ENCODE measurements around the gene ZIC2.

The ZIC2 gene

DNA sequence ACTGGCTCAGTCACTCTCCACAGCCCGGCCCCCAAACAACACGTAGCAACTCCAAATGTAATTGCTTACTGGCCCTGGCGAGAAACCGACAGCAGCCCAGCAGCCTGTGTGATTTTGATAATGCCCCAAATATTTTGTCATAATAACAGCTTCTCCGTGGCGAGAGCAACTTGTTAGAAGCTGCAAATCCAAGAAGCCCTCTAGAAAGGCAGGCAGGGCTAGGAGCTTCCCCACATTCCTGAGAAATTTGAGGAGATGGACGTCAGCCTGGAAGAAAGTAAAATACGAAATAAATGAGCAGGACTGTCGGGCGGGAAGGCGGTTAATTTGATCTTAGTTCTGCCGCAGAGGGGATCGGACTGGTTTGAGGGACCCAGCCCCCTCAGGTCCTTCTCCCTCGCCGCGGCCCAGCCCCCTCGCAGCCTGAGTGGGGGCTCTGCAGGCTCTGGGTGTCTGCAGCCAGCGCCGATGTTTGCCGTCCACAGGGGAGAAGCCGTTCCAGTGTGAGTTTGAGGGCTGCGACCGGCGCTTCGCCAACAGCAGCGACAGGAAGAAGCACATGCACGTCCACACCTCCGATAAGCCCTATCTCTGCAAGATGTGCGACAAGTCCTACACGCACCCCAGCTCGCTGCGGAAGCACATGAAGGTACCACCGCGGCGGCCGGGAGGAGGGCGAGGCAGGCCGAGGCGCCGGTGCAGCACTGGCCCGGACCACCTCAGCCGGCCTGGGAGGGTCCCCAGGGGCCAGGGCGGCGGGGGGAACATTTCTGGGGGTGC is 3.1 kb downstream of the ZIC2 start (continued):
- TF ChIP-seq ZNF169 (tag by site-specific recombination; IDR thresholded peaks at IDR 0.05) (no peak), ZNF621 (tag by site-specific recombination; IDR thresholded peaks at IDR 0.05) (no peak), KLF10 (tag by site-specific recombination; IDR thresholded peaks at IDR 0.05) (no peak; the same call in 1 of the 2 replicates), ZBTB17 (tag by site-specific recombination; IDR thresholded peaks at IDR 0.05) (peak; percentile 45; the same call in 1 of the 2 replicates), ZNF114 (tag by site-specific recombination; IDR thresholded peaks at IDR 0.05) (no peak), ZNF211 (tag by site-specific recombination; IDR thresholded peaks at IDR 0.05; ENCODE audit: low read depth) (no peak), GFI1B (tag by site-specific recombination; IDR thresholded peaks at IDR 0.05) (no peak), ZNF394 (tag by site-specific recombination; IDR thresholded peaks at IDR 0.05; ENCODE audit: borderline replicate concordance) (0 out of 2 replicates have a peak, but pooled peaks have one; percentile 38), REPIN1 (tag by site-specific recombination; IDR thresholded peaks at IDR 0.05; ENCODE audit: low read depth) (no peak), ZNF747 (tag by site-specific recombination; IDR thresholded peaks at IDR 0.05) (no peak), SP7 (tag by site-specific recombination; IDR thresholded peaks at IDR 0.05) (peak; percentile 36; the same call in 1 of the 2 replicates), ZNF530 (tag by site-specific recombination; IDR thresholded peaks at IDR 0.05; ENCODE audit: low read depth) (no peak), ZNF354C (tag by site-specific recombination; IDR thresholded peaks at IDR 0.05; ENCODE audit: borderline replicate concordance, low read depth) (no peak), ZNF112 (tag by site-specific recombination; IDR thresholded peaks at IDR 0.05) (no peak), WT1 (tag by site-specific recombination; IDR thresholded peaks at IDR 0.05) (no peak), ZNF561 (tag by site-specific recombination; IDR thresholded peaks at IDR 0.05; ENCODE audit: borderline replicate concordance) (no peak), KLF8 (tag by site-specific recombination; IDR thresholded peaks at IDR 0.05) (0 out of 2 replicates have a peak, but pooled peaks have one; percentile 20), ZNF664 (tag by site-specific recombination; IDR thresholded peaks at IDR 0.05) (no peak), ZNF133 (tag by site-specific recombination; IDR thresholded peaks at IDR 0.05) (no peak), GLIS2 (tag by site-specific recombination; IDR thresholded peaks at IDR 0.05) (peak; percentile 93; the same call in 1 of the 2 replicates)
- TF ChIP-seq, protein P1, sequence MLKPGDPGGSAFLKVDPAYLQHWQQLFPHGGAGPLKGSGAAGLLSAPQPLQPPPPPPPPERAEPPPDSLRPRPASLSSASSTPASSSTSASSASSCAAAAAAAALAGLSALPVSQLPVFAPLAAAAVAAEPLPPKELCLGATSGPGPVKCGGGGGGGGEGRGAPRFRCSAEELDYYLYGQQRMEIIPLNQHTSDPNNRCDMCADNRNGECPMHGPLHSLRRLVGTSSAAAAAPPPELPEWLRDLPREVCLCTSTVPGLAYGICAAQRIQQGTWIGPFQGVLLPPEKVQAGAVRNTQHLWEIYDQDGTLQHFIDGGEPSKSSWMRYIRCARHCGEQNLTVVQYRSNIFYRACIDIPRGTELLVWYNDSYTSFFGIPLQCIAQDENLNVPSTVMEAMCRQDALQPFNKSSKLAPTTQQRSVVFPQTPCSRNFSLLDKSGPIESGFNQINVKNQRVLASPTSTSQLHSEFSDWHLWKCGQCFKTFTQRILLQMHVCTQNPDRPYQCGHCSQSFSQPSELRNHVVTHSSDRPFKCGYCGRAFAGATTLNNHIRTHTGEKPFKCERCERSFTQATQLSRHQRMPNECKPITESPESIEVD (tag by site-specific recombination; IDR thresholded peaks at IDR 0.05): no peak
- TF ChIP-seq, protein P2, sequence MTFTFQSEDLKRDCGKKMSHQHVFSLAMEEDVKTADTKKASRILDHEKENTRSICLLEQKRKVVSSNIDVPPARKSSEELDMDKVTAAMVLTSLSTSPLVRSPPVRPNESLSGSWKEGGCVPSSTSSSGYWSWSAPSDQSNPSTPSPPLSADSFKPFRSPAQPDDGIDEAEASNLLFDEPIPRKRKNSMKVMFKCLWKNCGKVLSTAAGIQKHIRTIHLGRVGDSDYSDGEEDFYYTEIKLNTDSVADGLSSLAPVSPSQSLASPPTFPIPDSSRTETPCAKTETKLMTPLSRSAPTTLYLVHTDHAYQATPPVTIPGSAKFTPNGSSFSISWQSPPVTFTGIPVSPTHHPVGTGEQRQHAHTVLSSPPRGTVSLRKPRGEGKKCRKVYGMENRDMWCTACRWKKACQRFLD (tag by site-specific recombination; IDR thresholded peaks at IDR 0.05): no peak
- TF ChIP-seq, protein P3, sequence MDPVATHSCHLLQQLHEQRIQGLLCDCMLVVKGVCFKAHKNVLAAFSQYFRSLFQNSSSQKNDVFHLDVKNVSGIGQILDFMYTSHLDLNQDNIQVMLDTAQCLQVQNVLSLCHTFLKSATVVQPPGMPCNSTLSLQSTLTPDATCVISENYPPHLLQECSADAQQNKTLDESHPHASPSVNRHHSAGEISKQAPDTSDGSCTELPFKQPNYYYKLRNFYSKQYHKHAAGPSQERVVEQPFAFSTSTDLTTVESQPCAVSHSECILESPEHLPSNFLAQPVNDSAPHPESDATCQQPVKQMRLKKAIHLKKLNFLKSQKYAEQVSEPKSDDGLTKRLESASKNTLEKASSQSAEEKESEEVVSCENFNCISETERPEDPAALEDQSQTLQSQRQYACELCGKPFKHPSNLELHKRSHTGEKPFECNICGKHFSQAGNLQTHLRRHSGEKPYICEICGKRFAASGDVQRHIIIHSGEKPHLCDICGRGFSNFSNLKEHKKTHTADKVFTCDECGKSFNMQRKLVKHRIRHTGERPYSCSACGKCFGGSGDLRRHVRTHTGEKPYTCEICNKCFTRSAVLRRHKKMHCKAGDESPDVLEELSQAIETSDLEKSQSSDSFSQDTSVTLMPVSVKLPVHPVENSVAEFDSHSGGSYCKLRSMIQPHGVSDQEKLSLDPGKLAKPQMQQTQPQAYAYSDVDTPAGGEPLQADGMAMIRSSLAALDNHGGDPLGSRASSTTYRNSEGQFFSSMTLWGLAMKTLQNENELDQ (tag by site-specific recombination; IDR thresholded peaks at IDR 0.05; ENCODE audit: low read depth): no peak
- TF ChIP-seq, protein P4, sequence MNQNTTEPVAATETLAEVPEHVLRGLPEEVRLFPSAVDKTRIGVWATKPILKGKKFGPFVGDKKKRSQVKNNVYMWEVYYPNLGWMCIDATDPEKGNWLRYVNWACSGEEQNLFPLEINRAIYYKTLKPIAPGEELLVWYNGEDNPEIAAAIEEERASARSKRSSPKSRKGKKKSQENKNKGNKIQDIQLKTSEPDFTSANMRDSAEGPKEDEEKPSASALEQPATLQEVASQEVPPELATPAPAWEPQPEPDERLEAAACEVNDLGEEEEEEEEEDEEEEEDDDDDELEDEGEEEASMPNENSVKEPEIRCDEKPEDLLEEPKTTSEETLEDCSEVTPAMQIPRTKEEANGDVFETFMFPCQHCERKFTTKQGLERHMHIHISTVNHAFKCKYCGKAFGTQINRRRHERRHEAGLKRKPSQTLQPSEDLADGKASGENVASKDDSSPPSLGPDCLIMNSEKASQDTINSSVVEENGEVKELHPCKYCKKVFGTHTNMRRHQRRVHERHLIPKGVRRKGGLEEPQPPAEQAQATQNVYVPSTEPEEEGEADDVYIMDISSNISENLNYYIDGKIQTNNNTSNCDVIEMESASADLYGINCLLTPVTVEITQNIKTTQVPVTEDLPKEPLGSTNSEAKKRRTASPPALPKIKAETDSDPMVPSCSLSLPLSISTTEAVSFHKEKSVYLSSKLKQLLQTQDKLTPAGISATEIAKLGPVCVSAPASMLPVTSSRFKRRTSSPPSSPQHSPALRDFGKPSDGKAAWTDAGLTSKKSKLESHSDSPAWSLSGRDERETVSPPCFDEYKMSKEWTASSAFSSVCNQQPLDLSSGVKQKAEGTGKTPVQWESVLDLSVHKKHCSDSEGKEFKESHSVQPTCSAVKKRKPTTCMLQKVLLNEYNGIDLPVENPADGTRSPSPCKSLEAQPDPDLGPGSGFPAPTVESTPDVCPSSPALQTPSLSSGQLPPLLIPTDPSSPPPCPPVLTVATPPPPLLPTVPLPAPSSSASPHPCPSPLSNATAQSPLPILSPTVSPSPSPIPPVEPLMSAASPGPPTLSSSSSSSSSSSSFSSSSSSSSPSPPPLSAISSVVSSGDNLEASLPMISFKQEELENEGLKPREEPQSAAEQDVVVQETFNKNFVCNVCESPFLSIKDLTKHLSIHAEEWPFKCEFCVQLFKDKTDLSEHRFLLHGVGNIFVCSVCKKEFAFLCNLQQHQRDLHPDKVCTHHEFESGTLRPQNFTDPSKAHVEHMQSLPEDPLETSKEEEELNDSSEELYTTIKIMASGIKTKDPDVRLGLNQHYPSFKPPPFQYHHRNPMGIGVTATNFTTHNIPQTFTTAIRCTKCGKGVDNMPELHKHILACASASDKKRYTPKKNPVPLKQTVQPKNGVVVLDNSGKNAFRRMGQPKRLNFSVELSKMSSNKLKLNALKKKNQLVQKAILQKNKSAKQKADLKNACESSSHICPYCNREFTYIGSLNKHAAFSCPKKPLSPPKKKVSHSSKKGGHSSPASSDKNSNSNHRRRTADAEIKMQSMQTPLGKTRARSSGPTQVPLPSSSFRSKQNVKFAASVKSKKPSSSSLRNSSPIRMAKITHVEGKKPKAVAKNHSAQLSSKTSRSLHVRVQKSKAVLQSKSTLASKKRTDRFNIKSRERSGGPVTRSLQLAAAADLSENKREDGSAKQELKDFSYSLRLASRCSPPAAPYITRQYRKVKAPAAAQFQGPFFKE (tag by site-specific recombination; IDR thresholded peaks at IDR 0.05; ENCODE audit: borderline replicate concordance): no peak
- TF ChIP-seq, protein P5, sequence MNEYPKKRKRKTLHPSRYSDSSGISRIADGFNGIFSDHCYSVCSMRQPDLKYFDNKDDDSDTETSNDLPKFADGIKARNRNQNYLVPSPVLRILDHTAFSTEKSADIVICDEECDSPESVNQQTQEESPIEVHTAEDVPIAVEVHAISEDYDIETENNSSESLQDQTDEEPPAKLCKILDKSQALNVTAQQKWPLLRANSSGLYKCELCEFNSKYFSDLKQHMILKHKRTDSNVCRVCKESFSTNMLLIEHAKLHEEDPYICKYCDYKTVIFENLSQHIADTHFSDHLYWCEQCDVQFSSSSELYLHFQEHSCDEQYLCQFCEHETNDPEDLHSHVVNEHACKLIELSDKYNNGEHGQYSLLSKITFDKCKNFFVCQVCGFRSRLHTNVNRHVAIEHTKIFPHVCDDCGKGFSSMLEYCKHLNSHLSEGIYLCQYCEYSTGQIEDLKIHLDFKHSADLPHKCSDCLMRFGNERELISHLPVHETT (tag by site-specific recombination; IDR thresholded peaks at IDR 0.05): no peak
- TF ChIP-seq, protein P6, sequence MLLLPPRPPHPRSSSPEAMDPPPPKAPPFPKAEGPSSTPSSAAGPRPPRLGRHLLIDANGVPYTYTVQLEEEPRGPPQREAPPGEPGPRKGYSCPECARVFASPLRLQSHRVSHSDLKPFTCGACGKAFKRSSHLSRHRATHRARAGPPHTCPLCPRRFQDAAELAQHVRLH (tag by site-specific recombination; IDR thresholded peaks at IDR 0.05): no peak
